GM12865 (cell line): ENCODE data around the gene PPP1R3F.

Experiments
- DNase-seq: peaks from one replicate; pipeline ENCODE4 v3.0.0; 2010; ENCODE audit warnings: low read depth
- H3K4me3 ChIP-seq: 2 replicates; pipeline ENCODE4 v1.5.1; 2011; ENCODE audit warnings: mild to moderate bottlenecking, low read depth, low read length, control low read depth
- TF ChIP-seq, protein P1 (sequence below): IDR thresholded peaks from 2 replicates; pipeline ENCODE4 v1.5.1; 2011; ENCODE audit warnings: low read length, control low read depth, low read depth, inconsistent platforms; ENCODE audit not compliant: insufficient read depth; ENCODE audit errors: missing control alignments

The PPP1R3F gene

DNA sequence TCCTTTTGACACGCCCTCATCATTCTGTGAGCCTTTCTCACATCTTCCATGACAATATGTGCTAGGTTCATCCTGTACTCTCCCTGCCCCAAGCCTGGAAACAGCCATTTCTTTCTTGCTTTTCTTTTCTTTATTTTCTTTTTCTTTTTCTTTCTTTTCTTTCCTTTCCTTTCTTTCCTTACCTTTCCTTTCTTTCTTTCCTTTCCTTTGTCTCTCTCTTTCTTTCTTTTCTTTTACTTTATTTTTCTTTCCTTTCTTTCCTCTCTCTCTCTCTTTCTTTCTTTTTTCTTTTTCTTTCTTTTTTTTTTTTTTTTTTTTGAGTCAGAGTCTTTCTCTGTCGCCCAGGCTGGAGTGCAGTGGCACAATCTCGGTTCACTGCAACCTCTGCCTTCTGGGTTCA lies 14.6 kb downstream of the PPP1R3F start:
- H3K4me3 ChIP-seq, result no peak overlapping the region
- TF ChIP-seq, protein P1, sequence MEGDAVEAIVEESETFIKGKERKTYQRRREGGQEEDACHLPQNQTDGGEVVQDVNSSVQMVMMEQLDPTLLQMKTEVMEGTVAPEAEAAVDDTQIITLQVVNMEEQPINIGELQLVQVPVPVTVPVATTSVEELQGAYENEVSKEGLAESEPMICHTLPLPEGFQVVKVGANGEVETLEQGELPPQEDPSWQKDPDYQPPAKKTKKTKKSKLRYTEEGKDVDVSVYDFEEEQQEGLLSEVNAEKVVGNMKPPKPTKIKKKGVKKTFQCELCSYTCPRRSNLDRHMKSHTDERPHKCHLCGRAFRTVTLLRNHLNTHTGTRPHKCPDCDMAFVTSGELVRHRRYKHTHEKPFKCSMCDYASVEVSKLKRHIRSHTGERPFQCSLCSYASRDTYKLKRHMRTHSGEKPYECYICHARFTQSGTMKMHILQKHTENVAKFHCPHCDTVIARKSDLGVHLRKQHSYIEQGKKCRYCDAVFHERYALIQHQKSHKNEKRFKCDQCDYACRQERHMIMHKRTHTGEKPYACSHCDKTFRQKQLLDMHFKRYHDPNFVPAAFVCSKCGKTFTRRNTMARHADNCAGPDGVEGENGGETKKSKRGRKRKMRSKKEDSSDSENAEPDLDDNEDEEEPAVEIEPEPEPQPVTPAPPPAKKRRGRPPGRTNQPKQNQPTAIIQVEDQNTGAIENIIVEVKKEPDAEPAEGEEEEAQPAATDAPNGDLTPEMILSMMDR, result no peak
- DNase-seq, result no peak

DNA sequence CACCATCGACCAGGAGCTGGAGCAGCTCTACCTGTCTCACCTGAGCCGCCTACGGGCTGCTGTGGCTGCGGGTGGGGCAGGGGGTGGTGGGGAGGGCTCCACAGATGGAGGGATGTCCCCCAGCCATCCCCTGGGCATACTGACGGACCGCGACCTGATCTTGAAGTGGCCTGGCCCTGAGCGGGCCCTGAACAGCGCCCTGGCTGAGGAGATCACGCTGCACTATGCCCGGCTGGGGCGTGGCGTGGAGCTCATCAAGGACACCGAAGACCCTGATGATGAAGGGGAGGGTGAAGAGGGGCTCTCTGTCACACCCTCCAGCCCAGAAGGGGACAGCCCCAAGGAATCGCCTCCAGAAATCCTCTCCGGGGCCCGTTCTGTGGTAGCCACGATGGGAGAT lies 16.5 kb downstream of the PPP1R3F start:
- DNase-seq, result no peak
- TF ChIP-seq, protein P1, result no peak

DNA sequence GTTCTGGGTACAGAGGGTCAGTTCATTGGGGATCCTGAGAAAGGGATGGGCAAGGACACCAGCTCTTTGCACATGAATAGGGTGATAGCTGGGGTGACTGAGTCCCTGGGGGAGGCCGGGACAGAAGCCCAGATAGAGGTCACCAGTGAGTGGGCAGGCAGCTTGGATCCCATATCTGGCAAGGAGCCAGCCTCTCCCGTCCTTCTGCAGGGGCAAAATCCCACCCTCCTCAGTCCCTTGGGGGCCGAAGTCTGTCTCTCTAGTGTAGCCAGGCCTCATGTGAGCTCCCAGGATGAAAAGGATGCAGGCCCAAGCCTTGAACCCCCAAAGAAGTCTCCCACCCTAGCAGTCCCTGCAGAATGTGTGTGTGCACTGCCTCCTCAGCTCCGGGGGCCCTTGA lies 17.0 kb downstream of the PPP1R3F start:
- DNase-seq, result no peak
- TF ChIP-seq, protein P1, result no peak
- no peak overlapping the region for H3K4me3 ChIP-seq

More for the DNA sequence above, 16.5 kb downstream of the PPP1R3F start:
- no peak overlapping the region for H3K4me3 ChIP-seq

DNA sequence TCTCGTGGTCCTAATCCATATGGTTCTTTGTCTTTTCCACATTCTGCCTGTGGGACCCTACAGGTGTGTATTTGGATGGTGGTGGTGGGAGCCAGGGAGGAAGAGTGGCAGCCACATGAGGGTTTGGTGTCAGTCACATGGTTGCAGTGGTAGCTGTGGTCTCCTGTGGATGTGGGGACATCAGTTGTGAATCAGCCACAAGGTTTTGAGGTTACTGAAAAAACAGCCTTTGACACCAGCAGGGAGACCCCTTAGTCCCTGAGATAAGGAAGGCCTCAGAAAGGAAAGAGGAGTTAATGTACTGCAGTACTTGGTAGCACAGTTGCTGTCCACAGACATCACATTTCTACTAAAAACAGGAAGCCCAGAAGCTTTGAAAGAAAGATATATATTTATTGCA lies 18.1 kb downstream of the PPP1R3F start:
- no peak overlapping the region for H3K4me3 ChIP-seq
- no peak for DNase-seq
- TF ChIP-seq, protein P1, result no peak

DNA sequence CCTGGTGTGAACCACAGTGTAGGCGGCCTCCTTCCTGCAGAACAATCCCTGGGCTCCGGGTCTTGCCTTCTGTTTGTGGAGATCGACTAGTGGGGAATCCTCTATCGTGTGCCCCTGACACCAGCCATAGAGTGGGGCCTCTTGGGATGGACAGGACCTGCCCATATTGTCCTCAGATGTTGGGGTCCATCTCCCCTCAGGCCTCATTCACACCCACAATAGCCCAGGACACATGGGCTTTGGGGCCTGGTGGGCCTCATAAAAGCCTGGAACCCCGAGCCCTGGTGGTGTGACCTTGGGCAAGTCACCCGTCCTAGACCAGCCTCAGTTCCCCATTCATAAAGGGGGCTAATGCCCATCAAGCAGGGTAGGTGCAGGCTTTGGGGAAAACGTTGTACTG lies 20.6 kb downstream of the PPP1R3F start:
- DNase-seq, result no peak
- TF ChIP-seq, protein P1, result no peak
- H3K4me3 ChIP-seq, result no peak overlapping the region

DNA sequence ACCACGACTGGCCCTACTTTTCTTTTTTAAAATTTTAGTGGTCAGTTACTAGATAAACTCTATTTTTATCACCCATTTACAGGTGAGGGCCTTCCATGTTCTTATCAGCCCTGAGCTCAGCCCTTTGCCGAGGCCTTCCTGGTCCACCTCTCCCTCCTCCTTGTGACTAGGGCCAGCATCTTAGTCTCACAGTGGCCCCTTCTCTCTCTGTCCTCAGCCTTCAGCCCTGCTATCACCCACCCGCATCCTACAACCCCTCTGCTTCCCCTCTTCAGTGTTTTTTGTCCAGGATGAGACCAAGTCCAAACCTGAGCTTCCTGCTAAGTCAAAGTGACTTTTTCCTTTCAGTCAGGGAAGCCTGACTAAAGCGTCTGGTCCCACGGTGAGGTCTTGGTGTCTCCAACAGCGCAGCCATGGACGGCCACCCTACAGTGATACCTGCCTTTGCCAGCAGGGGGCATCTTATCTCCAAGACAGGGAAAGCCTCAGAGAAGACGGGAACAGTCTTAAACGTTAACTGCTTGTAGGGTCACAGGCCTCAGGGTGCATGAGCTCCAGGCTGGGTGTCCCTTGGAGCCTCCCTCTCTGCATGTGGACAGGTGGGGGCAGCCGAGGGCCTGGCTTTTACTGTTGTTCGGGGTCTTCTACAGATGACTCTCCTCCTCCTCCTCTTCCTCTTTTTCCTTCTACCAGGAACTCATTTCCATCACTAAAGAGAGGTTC lies 22.2 kb downstream of the PPP1R3F start:
- no peak overlapping the region for H3K4me3 ChIP-seq
- TF ChIP-seq, protein P1, result peak; percentile 64
- DNase-seq, result peak; percentile 64
